Kidney epithelial cell (primary cell): Measurements from ENCODE around the gene CDC5L. TPM values are rescaled to one million over a fixed set of nuclear protein-coding genes. Genes with fewer than 3 reads are reported as not detected.

Experiments
- DNase-seq: peaks from one replicate; pipeline ENCODE4 v3.0.0-alpha.2; 2010; ENCODE audit warnings: low read depth
- H3K27me3 ChIP-seq: 2 replicates; pipeline ENCODE4 v1.6.0; 2011; ENCODE audit warnings: low read length; ENCODE audit not compliant: control insufficient read depth, insufficient read depth
- H3K36me3 ChIP-seq: 2 replicates; pipeline ENCODE4 v1.5.1; 2011; ENCODE audit warnings: low read length; ENCODE audit not compliant: control insufficient read depth, insufficient read depth
- H3K4me3 ChIP-seq: 2 replicates; pipeline ENCODE4 v1.5.1; 2011; ENCODE audit warnings: low read depth, mild to moderate bottlenecking, control low read depth, low read length
- total RNA-seq: library from RNA; depleted of rRNA; stranded (reverse); fragments of >200 nt; gene quantifications from 2 replicates; pipeline ENCODE4 v1.2.3, GENCODE V29; 2015
- TF ChIP-seq, protein P1 (sequence below): IDR thresholded peaks from 2 replicates; pipeline ENCODE4 v1.5.1; 2011; ENCODE audit warnings: mild to moderate bottlenecking, moderate library complexity, low read length, control low read depth, inconsistent platforms; ENCODE audit not compliant: insufficient read depth, poor library complexity, severe bottlenecking

CDC5L gene
- total RNA-seq, 1 donor from 2014 or later: 24.9 TPM

DNA sequence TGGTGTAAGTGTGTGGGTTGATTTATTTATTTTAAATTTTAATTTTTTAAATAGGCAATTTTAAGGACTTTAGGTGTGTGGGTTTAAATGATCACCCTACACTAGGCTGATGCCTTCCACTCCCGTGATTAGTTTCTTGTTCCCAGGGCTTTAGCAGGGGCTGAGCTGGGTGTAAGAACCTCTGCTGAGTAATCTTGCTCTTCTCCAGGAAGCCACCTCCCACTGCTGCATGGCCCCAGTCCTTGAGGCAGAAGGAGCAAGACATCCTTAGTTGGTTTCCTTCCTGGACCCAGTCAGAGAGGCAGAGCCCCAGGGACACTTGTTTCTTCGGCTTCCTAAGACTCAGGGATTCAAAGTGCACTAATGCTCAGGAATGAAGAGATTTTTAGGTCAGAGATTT, 19.8 kb upstream of the CDC5L start:
- DNase-seq: no peak
- Histone ChIP-seq H3K27me3 (no peaks in the 10 kb centered on the region), H3K4me3 (no peak overlapping the region), H3K36me3 (no peaks in the 10 kb centered on the region)
- TF ChIP-seq, protein P1, sequence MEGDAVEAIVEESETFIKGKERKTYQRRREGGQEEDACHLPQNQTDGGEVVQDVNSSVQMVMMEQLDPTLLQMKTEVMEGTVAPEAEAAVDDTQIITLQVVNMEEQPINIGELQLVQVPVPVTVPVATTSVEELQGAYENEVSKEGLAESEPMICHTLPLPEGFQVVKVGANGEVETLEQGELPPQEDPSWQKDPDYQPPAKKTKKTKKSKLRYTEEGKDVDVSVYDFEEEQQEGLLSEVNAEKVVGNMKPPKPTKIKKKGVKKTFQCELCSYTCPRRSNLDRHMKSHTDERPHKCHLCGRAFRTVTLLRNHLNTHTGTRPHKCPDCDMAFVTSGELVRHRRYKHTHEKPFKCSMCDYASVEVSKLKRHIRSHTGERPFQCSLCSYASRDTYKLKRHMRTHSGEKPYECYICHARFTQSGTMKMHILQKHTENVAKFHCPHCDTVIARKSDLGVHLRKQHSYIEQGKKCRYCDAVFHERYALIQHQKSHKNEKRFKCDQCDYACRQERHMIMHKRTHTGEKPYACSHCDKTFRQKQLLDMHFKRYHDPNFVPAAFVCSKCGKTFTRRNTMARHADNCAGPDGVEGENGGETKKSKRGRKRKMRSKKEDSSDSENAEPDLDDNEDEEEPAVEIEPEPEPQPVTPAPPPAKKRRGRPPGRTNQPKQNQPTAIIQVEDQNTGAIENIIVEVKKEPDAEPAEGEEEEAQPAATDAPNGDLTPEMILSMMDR: no peak

DNA sequence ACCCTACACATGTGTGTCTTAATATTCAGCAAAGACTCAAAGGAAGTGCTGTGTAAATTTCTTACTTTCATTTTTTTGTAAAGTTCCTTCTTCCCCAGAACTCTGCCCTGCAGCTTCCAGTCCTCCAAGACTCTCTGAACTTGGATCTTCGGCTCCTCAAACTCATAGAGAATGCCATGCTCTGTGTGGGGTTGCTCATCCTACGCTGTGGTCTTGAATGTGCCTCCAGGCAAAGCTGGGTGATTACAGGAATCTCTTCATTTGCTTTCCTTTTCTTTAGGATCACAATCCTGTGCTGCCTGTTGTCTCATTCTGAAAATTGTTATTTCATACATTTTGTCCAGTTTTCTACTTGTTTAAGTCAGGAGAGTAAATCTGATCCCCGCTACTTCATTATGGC, 14.5 kb upstream of the CDC5L start:
- Histone ChIP-seq H3K36me3 (no peaks in the 10 kb centered on the region), H3K4me3 (no peak overlapping the region), H3K27me3 (no peaks in the 10 kb centered on the region)
- no peak for DNase-seq
- TF ChIP-seq, protein P1: no peak

DNA sequence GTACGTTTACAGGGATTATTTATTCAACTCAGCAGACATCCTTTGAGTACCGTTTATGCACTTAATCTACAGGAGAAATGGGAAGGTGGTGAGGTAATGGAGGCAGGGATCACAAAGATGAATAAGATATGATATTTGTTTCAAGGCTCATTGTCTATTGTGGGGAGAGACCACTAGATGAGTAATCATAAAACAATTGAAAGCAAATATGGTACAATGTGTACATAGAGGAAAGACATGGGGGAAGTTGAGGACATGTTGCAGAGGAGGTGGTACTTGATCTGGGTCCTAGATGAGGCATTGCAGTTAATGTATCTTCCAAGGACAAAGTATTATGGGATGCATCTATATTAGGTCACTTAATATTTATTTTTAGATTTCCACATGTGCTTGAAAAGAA, 13.7 kb upstream of the CDC5L start:
- no peak overlapping the region for H3K4me3 ChIP-seq
- DNase-seq: no peak
- H3K36me3 ChIP-seq: no peaks in the 10 kb centered on the region
- H3K27me3 ChIP-seq: no peaks in the 10 kb centered on the region
- TF ChIP-seq, protein P1: no peak

DNA sequence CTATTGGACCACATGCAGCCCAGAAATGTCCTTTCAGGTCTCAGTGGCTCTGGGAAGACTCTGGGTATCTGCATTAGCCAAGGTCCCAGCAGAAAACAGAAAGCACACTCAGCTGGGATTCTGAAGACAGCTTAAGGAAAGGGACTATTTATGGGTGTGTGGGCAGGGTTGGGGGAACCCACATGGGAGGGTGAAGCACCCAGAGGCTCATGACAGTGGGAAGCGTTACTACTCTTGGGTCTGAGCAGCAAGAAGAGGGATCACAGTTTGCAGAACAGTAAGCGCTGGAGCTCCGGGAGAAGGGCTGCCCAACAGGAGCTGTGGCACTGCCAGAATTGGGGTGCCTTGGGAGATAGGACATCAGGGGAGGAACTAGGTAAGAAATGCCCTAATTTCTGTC, 12.4 kb upstream of the CDC5L start:
- no peak overlapping the region for H3K4me3 ChIP-seq
- DNase-seq: no peak
- no peaks in the 10 kb centered on the region for H3K36me3 ChIP-seq
- H3K27me3 ChIP-seq: no peaks in the 10 kb centered on the region
- TF ChIP-seq, protein P1: no peak

DNA sequence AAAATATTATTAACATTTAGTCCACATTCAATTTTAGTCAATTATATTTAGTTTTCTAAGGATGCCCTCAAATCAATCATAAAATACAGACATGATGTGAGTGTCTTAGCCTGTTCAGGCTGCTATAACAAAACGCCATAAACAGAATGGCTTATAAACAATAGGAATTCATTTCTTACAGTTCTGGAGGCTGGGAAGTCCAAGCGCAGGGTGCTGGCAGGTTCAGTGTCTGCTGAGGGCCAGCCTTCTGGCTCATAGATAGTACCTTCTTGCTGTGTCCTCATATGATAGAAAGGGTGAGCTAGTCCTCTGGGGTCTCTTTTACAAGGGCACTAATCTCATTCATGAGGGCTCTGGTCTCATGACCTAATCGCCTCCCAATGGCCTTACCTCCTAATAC, 10.0 kb upstream of the CDC5L start:
- TF ChIP-seq, protein P1: no peak
- DNase-seq: no peak
- H3K4me3 ChIP-seq: no peak overlapping the region
- no peaks in the 10 kb centered on the region for H3K27me3 ChIP-seq
- no peaks in the 10 kb centered on the region for H3K36me3 ChIP-seq

DNA sequence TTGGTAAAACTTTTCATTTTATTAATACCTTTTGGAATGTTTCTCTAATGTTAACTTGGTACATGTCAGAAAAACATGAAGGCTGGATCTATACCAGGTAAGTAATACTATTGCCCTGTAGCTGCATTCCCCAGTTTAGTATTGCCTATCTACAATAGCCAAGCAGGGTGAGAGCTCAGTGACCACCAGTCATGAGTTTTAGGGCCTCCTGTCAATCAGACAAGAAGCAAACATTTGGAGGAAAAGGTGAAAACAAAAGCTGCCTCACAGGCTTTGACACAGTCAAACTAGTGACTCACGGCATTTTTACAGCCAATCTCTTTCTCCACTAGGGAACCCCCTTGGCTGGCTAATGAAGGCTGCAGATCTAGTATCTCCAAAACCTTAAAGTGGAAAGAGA, 9.5 kb upstream of the CDC5L start:
- Histone ChIP-seq H3K36me3 (no peaks in the 10 kb centered on the region), H3K27me3 (no peaks in the 10 kb centered on the region), H3K4me3 (no peak overlapping the region)
- DNase-seq: no peak
- TF ChIP-seq, protein P1: no peak
